AG04449 (cell line): Measurements from ENCODE around the gene ANTXR1.

Experiments used
- CTCF ChIA-PET: fragments of 350-600 bp; formaldehyde crosslinking; extraction: SDS; loops from one replicate; lab custom pipeline; 2021; ENCODE audit warnings: antibody characterized with exemption; lab: Yijun Ruan, JAX
- POLR2A ChIA-PET: fragments of 400-600, 350-600 bp; formaldehyde crosslinking; extraction: SDS; loops from one replicate; lab custom pipeline; 2020; ENCODE audit warnings: antibody characterized with exemption, inconsistent platforms; lab: Yijun Ruan, JAX
- DNase-seq: peaks from one replicate; pipeline ENCODE4 v3.0.0-alpha.2; 2010; ENCODE audit warnings: low read depth, low spot score
- H3K4me3 ChIP-seq: 2 replicates; pipeline ENCODE4 v1.5.1; 2011; ENCODE audit warnings: low read depth, mild to moderate bottlenecking, control low read depth, low read length
- CTCF ChIP-seq: IDR thresholded peaks from one replicate; pipeline ENCODE4 v1.5.1; 2011; ENCODE audit warnings: mild to moderate bottlenecking, moderate library complexity, low read length, control low read depth, inconsistent platforms; ENCODE audit not compliant: insufficient read depth; ENCODE audit errors: missing control alignments

Gene ANTXR1

DNA sequence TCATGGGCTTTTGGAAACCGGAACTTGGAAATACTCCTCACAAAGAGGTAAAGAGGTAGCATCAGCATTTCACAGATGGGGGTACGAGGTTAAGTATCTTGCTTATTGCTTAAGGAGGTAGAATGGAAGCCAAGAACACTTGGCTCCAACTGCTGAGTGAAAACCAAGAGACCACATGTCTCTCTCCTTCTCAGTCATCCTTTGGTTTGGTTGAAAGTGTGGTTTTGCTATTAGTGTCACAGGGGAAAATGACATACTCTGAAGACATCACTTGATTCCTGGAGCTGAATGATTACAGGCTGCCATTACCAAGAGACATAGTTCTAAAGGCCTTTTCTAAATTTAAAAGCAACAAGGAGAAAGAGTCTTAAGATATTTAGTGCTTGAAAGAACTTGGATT is 41.5 kb downstream of the ANTXR1 start:
- ChIA-PET CTCF (interaction anchor here (1.0 kb wide), 1 partner anchor 14 kb away, joined by 3 read pairs; no protein-coding TSS in a partner anchor), POLR2A (no interaction called here)
- DNase-seq = no peak

DNA sequence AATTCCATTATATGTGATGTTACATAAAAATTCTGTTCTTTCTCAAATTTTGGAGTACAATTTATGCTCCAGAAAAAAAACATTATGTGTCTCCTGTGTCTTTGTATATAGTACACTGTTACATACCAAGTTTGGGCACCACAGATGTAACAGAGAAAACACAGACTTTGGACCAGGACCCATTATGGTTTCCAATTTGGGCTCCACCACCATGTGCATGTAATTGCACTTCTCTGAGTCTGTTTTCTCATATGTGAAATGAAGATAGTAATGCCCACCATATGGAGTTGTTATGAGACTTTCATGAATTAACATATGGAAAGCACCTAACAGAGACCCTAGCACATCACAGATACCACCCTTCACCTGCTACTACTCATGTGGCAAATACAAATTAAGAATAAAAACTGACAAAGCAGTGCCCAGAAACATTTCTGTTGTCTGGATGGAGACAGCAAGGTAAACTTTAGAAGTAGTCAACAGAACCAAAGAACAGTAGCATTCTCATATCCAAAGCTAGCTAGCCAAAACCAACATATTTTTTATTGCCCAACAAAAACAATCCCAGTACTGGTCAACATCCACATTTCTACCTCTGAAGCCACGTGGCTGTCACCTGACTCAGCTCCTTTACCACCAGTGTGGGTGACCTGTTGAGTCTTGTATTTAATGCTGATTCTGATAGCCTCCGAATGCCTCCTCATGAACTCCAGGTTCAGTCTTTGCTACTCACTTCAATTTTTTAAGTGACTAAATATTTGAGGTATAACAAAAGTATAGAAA is 42.9 kb downstream of the ANTXR1 start:
- POLR2A ChIA-PET = no interaction called here
- CTCF ChIA-PET = interaction anchor here (0.9 to 1.2 kb wide), 3 partner anchors 10 to 113 kb away, joined by 3 to 5 read pairs (median 3); no protein-coding TSS in a partner anchor

More for the DNA sequence above, 41.5 kb downstream of the ANTXR1 start:
- TF ChIP-seq CTCF = no peak
- no peak overlapping the region for H3K4me3 ChIP-seq

GRCh38 chr2:69057660-69058059 is 44.7 kb downstream of the ANTXR1 start:
- POLR2A ChIA-PET = no interaction called here
- no peak for DNase-seq
- no peak overlapping the region for H3K4me3 ChIP-seq
- TF ChIP-seq CTCF = no peak
- CTCF ChIA-PET = interaction anchor here (0.8 to 1.0 kb wide), 2 partner anchors 8 to 249 kb away, joined by 3 read pairs; no protein-coding TSS in a partner anchor

More for the DNA sequence above, 42.9 kb downstream of the ANTXR1 start:
- H3K4me3 ChIP-seq = no peak overlapping the region
- TF ChIP-seq CTCF = no peak
- DNase-seq = no peak

DNA sequence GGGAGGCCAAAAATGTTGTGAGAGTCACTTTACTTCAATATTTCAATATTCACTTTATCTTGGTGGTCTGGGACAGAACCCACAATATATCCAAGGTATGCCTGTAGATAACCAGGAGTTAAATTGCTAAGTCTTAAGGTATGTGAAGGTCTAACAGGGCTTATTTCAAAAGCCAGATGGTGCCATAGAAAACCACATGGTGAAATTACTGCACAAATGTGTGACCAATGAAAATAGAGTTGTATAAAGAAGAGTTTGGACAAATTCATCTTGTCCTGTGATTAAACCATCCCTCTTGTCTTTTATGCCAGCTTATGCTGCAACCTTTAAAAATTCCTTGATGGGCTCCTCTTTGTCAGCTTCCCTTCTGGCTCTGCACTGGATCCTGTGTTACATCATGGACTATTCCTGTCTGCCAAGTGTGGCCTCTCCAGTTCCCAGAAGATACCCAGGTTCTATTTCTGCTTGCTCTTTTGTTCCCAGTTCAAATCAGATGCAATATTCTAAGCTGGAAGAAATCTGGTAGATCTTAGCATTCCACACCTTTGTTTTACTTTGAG is 46.8 kb downstream of the ANTXR1 start:
- POLR2A ChIA-PET = no interaction called here
- no peak overlapping the region for H3K4me3 ChIP-seq
- CTCF ChIA-PET = interaction anchor here (1.1 kb wide), 2 partner anchors 10 to 248 kb away, joined by 3 read pairs; no protein-coding TSS in a partner anchor
- DNase-seq = no peak
- TF ChIP-seq CTCF = no peak

- ChIA-PET CTCF (interaction anchor here (0.7 to 1.5 kb wide), 2 partner anchors 10 to 125 kb away, joined by 3 to 7 read pairs; no protein-coding TSS in a partner anchor), POLR2A (no interaction called here)
- H3K4me3 ChIP-seq = no peak overlapping the region
- DNase-seq = no peak
- TF ChIP-seq CTCF = no peak
Measured at GRCh38 chr2:69060938-69061501, 48.0 kb downstream of the ANTXR1 start.

- POLR2A ChIA-PET = no interaction called here
- DNase-seq = no peak
Measured at GRCh38 chr2:69061525-69061924, 48.5 kb downstream of the ANTXR1 start.

More at GRCh38 chr2:69061525-69061924, 48.5 kb downstream of the ANTXR1 start:
- H3K4me3 ChIP-seq = no peak overlapping the region
- CTCF ChIA-PET = interaction anchor here (0.7 to 1.5 kb wide), 4 partner anchors 8 to 125 kb away, joined by 3 to 7 read pairs (median 4); no protein-coding TSS in a partner anchor
- TF ChIP-seq CTCF = no peak
